Type B pancreatic cell (in vitro differentiated cells): ENCODE data around the gene ADPRHL1. TPM values are rescaled to one million over a fixed set of nuclear protein-coding genes. Genes with fewer than 3 reads are reported as not detected.
"Not testable (repeated sequence)": the region's sequence is repeated elsewhere in the genome, so short reads cannot be mapped to it uniquely, and the experiment has no call there.

Experiments
- DNase-seq: peaks from one replicate; pipeline ENCODE4 v3.0.0; 2021; ENCODE audit warnings: mixed read lengths; ENCODE audit not compliant: unreplicated experiment; ENCODE audit errors: extremely low spot score
- H3K27ac Mint-ChIP-seq: 2 replicates; pipeline ENCODE4 v1.8.0; 2021; ENCODE audit warnings: mild to moderate bottlenecking, mixed read lengths
- H3K27me3 Mint-ChIP-seq: 2 replicates; pipeline ENCODE4 v1.8.0; 2021; ENCODE audit warnings: mixed read lengths
- H3K36me3 Mint-ChIP-seq: 2 replicates; pipeline ENCODE4 v1.8.0; 2021; ENCODE audit warnings: mixed read lengths
- H3K4me1 Mint-ChIP-seq: one replicate; pipeline ENCODE4 v1.8.0; 2021; ENCODE audit warnings: mixed read lengths; ENCODE audit not compliant: unreplicated experiment
- H3K4me3 Mint-ChIP-seq: 2 replicates; pipeline ENCODE4 v1.8.0; 2021; ENCODE audit warnings: mild to moderate bottlenecking, mixed read lengths
- H3K9me3 Mint-ChIP-seq: 2 replicates; pipeline ENCODE4 v1.8.0; 2021; ENCODE audit warnings: mixed read lengths
- CTCF ChIP-seq: fragments of 200-600 bp; sonication (generic); conservative IDR thresholded peaks from 2 replicates; pipeline ENCODE4 v1.5.0; 2021; ENCODE audit warnings: antibody characterized with exemption, mild to moderate bottlenecking
- total RNA-seq: library from RNA; stranded (reverse); gene quantifications from 2 replicates; pipeline ENCODE4 v1.2.1, GENCODE V29; 2021; ENCODE audit warnings: low replicate concordance

Gene ADPRHL1
- total RNA-seq, 1 donor from 2014 or later: 4.1 TPM

GRCh38 chr13:113443991-113444390 is 9.3 kb downstream of the ADPRHL1 start:
- H3K4me1 Mint-ChIP-seq: no peaks in the 10 kb centered on the region

GRCh38 chr13:113442985-113443362 is 10.3 kb downstream of the ADPRHL1 start:
- H3K27me3 Mint-ChIP-seq: no peaks in the 10 kb centered on the region
- H3K4me3 Mint-ChIP-seq: no peak overlapping the region
- no peak overlapping the region for H3K27ac Mint-ChIP-seq
- H3K9me3 Mint-ChIP-seq: no peaks in the 10 kb centered on the region
- peaks cover 15% of the 10 kb centered on the region for H3K36me3 Mint-ChIP-seq
- no peak for TF ChIP-seq CTCF
- DNase-seq: no peak
- no peaks in the 10 kb centered on the region for H3K4me1 Mint-ChIP-seq

More at GRCh38 chr13:113443991-113444390, 9.3 kb downstream of the ADPRHL1 start:
- H3K9me3 Mint-ChIP-seq: no peaks in the 10 kb centered on the region
- TF ChIP-seq CTCF: no peak
- peaks cover 15% of the 10 kb centered on the region for H3K36me3 Mint-ChIP-seq
- no peak for DNase-seq
- H3K4me3 Mint-ChIP-seq: no peak overlapping the region
- no peak overlapping the region for H3K27ac Mint-ChIP-seq
- no peaks in the 10 kb centered on the region for H3K27me3 Mint-ChIP-seq

- Mint-ChIP-seq H3K4me3 (no peak overlapping the region), H3K9me3 (no peaks in the 10 kb centered on the region), H3K36me3 (peaks cover 16% of the 10 kb centered on the region), H3K27me3 (no peaks in the 10 kb centered on the region), H3K27ac (no peak overlapping the region), H3K4me1 (no peaks in the 10 kb centered on the region)
- no peak for TF ChIP-seq CTCF
- no peak for DNase-seq
These were observed 10.8 kb downstream of the ADPRHL1 start for GRCh38 chr13:113442354-113442984.

- H3K9me3 Mint-ChIP-seq: no peaks in the 10 kb centered on the region
- H3K27ac Mint-ChIP-seq: no peak overlapping the region
- H3K4me1 Mint-ChIP-seq: no peaks in the 10 kb centered on the region
- DNase-seq: no peak
- peaks cover 18% of the 10 kb centered on the region for H3K36me3 Mint-ChIP-seq
- no peak overlapping the region for H3K4me3 Mint-ChIP-seq
- TF ChIP-seq CTCF: no peak
- H3K27me3 Mint-ChIP-seq: no peaks in the 10 kb centered on the region
These were observed 11.6 kb downstream of the ADPRHL1 start for GRCh38 chr13:113441661-113442060.

- H3K27me3 Mint-ChIP-seq: no peaks in the 10 kb centered on the region
- no peak overlapping the region for H3K4me3 Mint-ChIP-seq
- no peaks in the 10 kb centered on the region for H3K4me1 Mint-ChIP-seq
- peaks cover 14% of the 10 kb centered on the region for H3K36me3 Mint-ChIP-seq
- TF ChIP-seq CTCF: no peak
- no peak for DNase-seq
- H3K27ac Mint-ChIP-seq: no peak overlapping the region
- no peaks in the 10 kb centered on the region for H3K9me3 Mint-ChIP-seq
These were observed 15.8 kb downstream of the ADPRHL1 start for GRCh38 chr13:113437408-113438010.

- not testable (repeated sequence) for H3K4me1 Mint-ChIP-seq, DNase-seq, H3K27me3 Mint-ChIP-seq, H3K9me3 Mint-ChIP-seq, H3K36me3 Mint-ChIP-seq, H3K27ac Mint-ChIP-seq, H3K4me3 Mint-ChIP-seq
These were observed 16.4 kb downstream of the ADPRHL1 start for GRCh38 chr13:113436866-113437265.

- H3K4me1 Mint-ChIP-seq, H3K9me3 Mint-ChIP-seq, H3K27ac Mint-ChIP-seq, H3K36me3 Mint-ChIP-seq, DNase-seq, H3K4me3 Mint-ChIP-seq, H3K27me3 Mint-ChIP-seq: not testable (repeated sequence)
These were observed 17.4 kb downstream of the ADPRHL1 start for GRCh38 chr13:113435907-113436306.
